Tibial artery (tissue), 4 donors: ENCODE data around the gene CCDC171.

Experiments
- DNase-seq, 2 donors: peaks; one replicate each; pipeline ENCODE4 v3.0.0-alpha.2; 2019
- H3K27ac ChIP-seq, 2 donors: fragments of 200-600 bp; sonication (generic) in 1 of 2; 1 replicate in 1 of 2; 2 replicates in 1 of 2; pipeline ENCODE4 v1.5.1; 2018 to 2019; ENCODE audit warnings: mild to moderate bottlenecking in 1 of 2
- H3K27me3 ChIP-seq, 2 donors: fragments of 200-600 bp; sonication (generic) in 1 of 2; one replicate each; pipeline versions ENCODE4 v1.5.1 to v1.6.0; 2016 to 2019
- H3K36me3 ChIP-seq, 3 donors: fragments of 200-600 bp; sonication (generic) in 2 of 3; one replicate each; pipeline ENCODE4 v1.5.1; 2016 to 2019; ENCODE audit warnings: mild to moderate bottlenecking in 2 of 3
- H3K4me1 ChIP-seq, 4 donors: fragments of 200-600 bp; sonication (generic) in 2 of 4; 1 replicate in 3 of 4; 2 replicates in 1 of 4; pipeline ENCODE4 v1.5.1; 2016 to 2019
- H3K4me3 ChIP-seq, 2 donors: fragments of 200-600 bp; sonication (generic) in 1 of 2; 1 replicate in 1 of 2; 2 replicates in 1 of 2; pipeline ENCODE4 v1.5.1; 2018 to 2019; ENCODE audit warnings: mild to moderate bottlenecking in 2 of 2
- H3K9me3 ChIP-seq, 3 donors: fragments of 200-600 bp; sonication (generic) in 1 of 3; one replicate each; pipeline ENCODE4 v1.5.1; 2016 to 2019
- CTCF ChIP-seq, 2 experiments: fragments of 200-600 bp in 1 of 2; fragments of 450-650 bp in 1 of 2; IDR thresholded peaks; one replicate each; pipeline ENCODE4 v1.5.1; 2017 to 2019; ENCODE audit warnings: antibody characterized with exemption in 2 of 2, mild to moderate bottlenecking in 1 of 2, moderate library complexity in 1 of 2
- intact Hi-C: fragments of 100-400 bp; cut with DNase I; formaldehyde crosslinking; loops from one replicate; pipeline ENCODE4 v1.15.0; 2023; ENCODE audit warnings: low total_unique reads

Gene CCDC171

GRCh38 chr9:16001856-16002255 is 449.0 kb downstream of the CCDC171 start:
- intact Hi-C loops: no loop called here

GRCh38 chr9:16002816-16003215 is 450.0 kb downstream of the CCDC171 start:
- no peaks in the 10 kb centered on the region for H3K36me3 ChIP-seq
- intact Hi-C loops: no loop called here
- no peak for TF ChIP-seq CTCF (IDR thresholded peaks at IDR 0.05)
- H3K27ac ChIP-seq: no peak overlapping the region
- no peaks in the 10 kb centered on the region for H3K9me3 ChIP-seq
- no peak for DNase-seq
- H3K27me3 ChIP-seq: no peaks in the 10 kb centered on the region
- no peaks in the 10 kb centered on the region for H3K4me1 ChIP-seq
- no peak overlapping the region for H3K4me3 ChIP-seq

More at GRCh38 chr9:16001856-16002255, 449.0 kb downstream of the CCDC171 start:
- no peak overlapping the region for H3K27ac ChIP-seq
- no peak overlapping the region for H3K4me3 ChIP-seq
- no peaks in the 10 kb centered on the region for H3K27me3 ChIP-seq
- H3K36me3 ChIP-seq: no peaks in the 10 kb centered on the region
- no peaks in the 10 kb centered on the region for H3K4me1 ChIP-seq
- TF ChIP-seq CTCF (IDR thresholded peaks at IDR 0.05): no peak
- no peaks in the 10 kb centered on the region for H3K9me3 ChIP-seq
- DNase-seq: no peak

- Histone ChIP-seq H3K9me3 (no peaks in the 10 kb centered on the region), H3K36me3 (no peaks in the 10 kb centered on the region), H3K27me3 (no peaks in the 10 kb centered on the region), H3K4me1 (no peaks in the 10 kb centered on the region), H3K4me3 (no peak overlapping the region), H3K27ac (no peak overlapping the region)
- TF ChIP-seq CTCF (IDR thresholded peaks at IDR 0.05): no peak
- intact Hi-C loops: no loop called here
- no peak for DNase-seq
Measured at GRCh38 chr9:16003785-16004184, 450.9 kb downstream of the CCDC171 start.

- H3K27me3 ChIP-seq: no peaks in the 10 kb centered on the region
- H3K4me1 ChIP-seq: no peaks in the 10 kb centered on the region
- no peak overlapping the region for H3K4me3 ChIP-seq
- intact Hi-C loops: no loop called here
- no peak for DNase-seq
- no peak for TF ChIP-seq CTCF (IDR thresholded peaks at IDR 0.05)
- no peaks in the 10 kb centered on the region for H3K36me3 ChIP-seq
- no peak overlapping the region for H3K27ac ChIP-seq
- no peaks in the 10 kb centered on the region for H3K9me3 ChIP-seq
Measured at GRCh38 chr9:16004613-16005012, 451.8 kb downstream of the CCDC171 start.

GRCh38 chr9:16010221-16010620 is 457.4 kb downstream of the CCDC171 start:
- no peak for TF ChIP-seq CTCF (IDR thresholded peaks at IDR 0.05)
- no peak overlapping the region for H3K4me3 ChIP-seq
- no peaks in the 10 kb centered on the region for H3K4me1 ChIP-seq
- DNase-seq: no peak
- no peaks in the 10 kb centered on the region for H3K36me3 ChIP-seq
- intact Hi-C loops: no loop called here
- no peak overlapping the region for H3K27ac ChIP-seq
- H3K27me3 ChIP-seq: no peaks in the 10 kb centered on the region
- H3K9me3 ChIP-seq: no peaks in the 10 kb centered on the region

- intact Hi-C loops: no loop called here
Measured at GRCh38 chr9:16012621-16013020, 459.8 kb downstream of the CCDC171 start.

More at GRCh38 chr9:16012621-16013020, 459.8 kb downstream of the CCDC171 start:
- H3K27ac ChIP-seq: no peak overlapping the region
- DNase-seq: no peak
- H3K4me1 ChIP-seq: no peaks in the 10 kb centered on the region
- H3K36me3 ChIP-seq: no peaks in the 10 kb centered on the region
- H3K9me3 ChIP-seq: peaks cover under 1 to 3% (median 2%) of the 10 kb centered on the region in 3 donors
- no peak for TF ChIP-seq CTCF (IDR thresholded peaks at IDR 0.05)
- no peaks in the 10 kb centered on the region for H3K27me3 ChIP-seq
- H3K4me3 ChIP-seq: no peak overlapping the region
